K562 (cell line): ENCODE data around the gene C10orf71. TPM values are rescaled to one million over a fixed set of nuclear protein-coding genes. Genes with fewer than 3 reads are reported as not detected.

Experiments used
- ATF1 ChIP-seq, 2 experiments: fragments of 450-650 bp in 1 of 2; IDR thresholded peaks; 2 replicates each; pipeline ENCODE4 v1.6.1; 2016; ENCODE audit warnings: missing compliant biosample characterization in 1 of 2, missing genetic modification characterization in 1 of 2
- CAMTA2 ChIP-seq: fragments of 250-450 bp; sonication (Bioruptor Pico); conservative IDR thresholded peaks from 2 replicates; pipeline ENCODE4 v1.5.1; 2022
- CGGBP1 ChIP-seq: fragments of 250-450 bp; sonication (Bioruptor Pico); IDR thresholded peaks from 2 replicates; pipeline ENCODE4 v1.9.0; 2021; ENCODE audit warnings: mild to moderate bottlenecking
- CREB5 ChIP-seq: fragments of 250-450 bp; sonication (Bioruptor Pico); IDR thresholded peaks from 2 replicates; pipeline ENCODE4 v1.5.0; 2020; ENCODE audit warnings: mild to moderate bottlenecking
- DDX20 ChIP-seq: fragments of 450-650 bp; IDR thresholded peaks from 2 replicates; pipeline ENCODE4 v1.6.1; 2016; ENCODE audit warnings: missing genetic modification characterization, low read depth, mild to moderate bottlenecking, missing compliant biosample characterization, moderate library complexity
- DEAF1 ChIP-seq: fragments of 450-650 bp; formaldehyde crosslinking; IDR thresholded peaks from 2 replicates; pipeline ENCODE4 v1.4.0; 2020; ENCODE audit warnings: mild to moderate bottlenecking, moderate library complexity
- ID3 ChIP-seq, 2 experiments: fragments of 250-450 bp in 1 of 2; fragments of 450-650 bp in 1 of 2; sonication (Bioruptor Pico) in 1 of 2; IDR thresholded peaks; 2 replicates each; pipeline versions ENCODE4 v1.6.1 to v1.8.0; 2016 to 2021; ENCODE audit warnings: mild to moderate bottlenecking in 2 of 2, moderate library complexity in 2 of 2, missing compliant biosample characterization in 1 of 2, missing genetic modification characterization in 1 of 2
- MXI1 ChIP-seq: IDR thresholded peaks from 2 replicates; pipeline ENCODE4 v1.6.1; 2011; ENCODE audit warnings: low read depth, mild to moderate bottlenecking, improper control_type of control experiment, low read length
- NFE2L1 ChIP-seq: fragments of 450-650 bp; IDR thresholded peaks from 2 replicates; pipeline ENCODE4 v1.6.1; 2016; ENCODE audit warnings: missing genetic modification characterization, low read depth, mild to moderate bottlenecking, missing compliant biosample characterization, moderate library complexity, borderline replicate concordance
- NR0B1 ChIP-seq: fragments of 450-650 bp; IDR thresholded peaks from one replicate; pipeline ENCODE4 v1.6.1; 2018; ENCODE audit warnings: mild to moderate bottlenecking, moderate library complexity; ENCODE audit not compliant: partially characterized antibody
- PHB2 ChIP-seq: fragments of 450-650 bp; IDR thresholded peaks from 2 replicates; pipeline ENCODE4 v1.6.1; 2017; ENCODE audit warnings: low read depth
- RBM22 ChIP-seq: fragments of 200-400 bp; formaldehyde crosslinking; IDR thresholded peaks from 2 replicates; pipeline ENCODE4 v1.6.1; 2018; ENCODE audit warnings: low read length, low read depth; ENCODE audit not compliant: poor library complexity, severe bottlenecking
- SRSF7 ChIP-seq: fragments of 200-400 bp; formaldehyde crosslinking; optimal IDR thresholded peaks from 2 replicates; pipeline ENCODE3; 2017; ENCODE audit warnings: mild to moderate bottlenecking, low read depth, low read length
- TAF9B ChIP-seq: fragments of 450-650 bp; IDR thresholded peaks from 2 replicates; pipeline ENCODE4 v1.6.1; 2018; ENCODE audit warnings: mild to moderate bottlenecking; ENCODE audit not compliant: partially characterized antibody
- TAL1 ChIP-seq: fragments of 450-650 bp; IDR thresholded peaks from 2 replicates; pipeline ENCODE4 v1.6.1; 2016; ENCODE audit warnings: mild to moderate bottlenecking
- XRCC3 ChIP-seq: fragments of 450-650 bp; IDR thresholded peaks from 2 replicates; pipeline ENCODE4 v1.6.1; 2017; ENCODE audit warnings: mild to moderate bottlenecking, moderate library complexity
- ZC3H4 ChIP-seq: sonication (generic); formaldehyde crosslinking; IDR thresholded peaks from 2 replicates; pipeline ENCODE4 v1.9.0; 2021; ENCODE audit warnings: missing genetic modification reagents, borderline replicate concordance
- ZNF121 ChIP-seq: sonication (generic); formaldehyde crosslinking; conservative IDR thresholded peaks from 2 replicates; pipeline ENCODE4 v1.8.0; 2022; ENCODE audit warnings: missing genetic modification reagents
- ZNF197 ChIP-seq: fragments of 200-800 bp; sonication (Bioruptor generic); IDR thresholded peaks from 2 replicates; pipeline ENCODE4 v1.6.1; 2016; ENCODE audit warnings: low read depth, missing genetic modification characterization, missing compliant biosample characterization
- ZNF282 ChIP-seq: sonication (generic); formaldehyde crosslinking; IDR thresholded peaks from 2 replicates; pipeline ENCODE4 v1.8.1; 2023; ENCODE audit warnings: missing genetic modification reagents
- ZNF408 ChIP-seq: fragments of 250-450 bp; sonication (Bioruptor Pico); IDR thresholded peaks from 2 replicates; pipeline ENCODE4 v1.4.0; 2020; ENCODE audit warnings: low read depth, mild to moderate bottlenecking, moderate library complexity
- polyA plus RNA-seq, 8 experiments: library from polyadenylated mRNA; depleted of rRNA in 4 of 8; stranded (reverse) in 5 of 8; unstranded in 3 of 8; fragments of >200 nt; fragmentation: Nextera tagmentation in 2 of 8; fragmentation: Illumina TruSeq in 1 of 8; extraction: Ambion mirVana in 2 of 8; extraction: Trizol in 1 of 8; gene quantifications; 2 replicates each; pipeline versions ENCODE4 v1.2.1 to v1.2.3, GENCODE V29; 2011 to 2014; ENCODE audit warnings: inconsistent platforms in 1 of 8, missing spikeins in 1 of 8
- total RNA-seq, 7 experiments: library from RNA; depleted of rRNA in 6 of 7; stranded (reverse); fragments of >200 nt in 6 of 7; fragmentation: Illumina TruSeq in 2 of 7; extraction: Trizol in 2 of 7; gene quantifications; 2 replicates each; pipeline versions ENCODE4 v1.2.1 to v1.2.3, GENCODE V29; 2011 to 2021; ENCODE audit warnings: low replicate concordance in 1 of 7

C10orf71 gene
- total and polyA plus RNA-seq, 9 of the 15 experiments (the other 6 are each of a cell fraction or from before 2014, with no cell fraction given) = 0.06 to 4.5 (median 1.3) TPM

GRCh38 chr10:49257154-49257553, 41.8 kb upstream of the C10orf71 start (continued):
- TF ChIP-seq NR0B1 = no peak
- TF ChIP-seq CREB5 (CRISPR knock-in tag) = peak; percentile 64; the same call in 1 of the 2 replicates
- TF ChIP-seq SRSF7 = no peak
- no peak for TF ChIP-seq CAMTA2 (CRISPR knock-in tag)
- no peak for TF ChIP-seq ZNF121 (CRISPR knock-in tag)
- no peak for TF ChIP-seq XRCC3
- TF ChIP-seq TAF9B = no peak
- no peak for TF ChIP-seq CGGBP1 (CRISPR knock-in tag)
- no peak for TF ChIP-seq ATF1 (CRISPR knock-in tag; IDR thresholded peaks at IDR 0.05)
- TF ChIP-seq ATF1 (tag; IDR thresholded peaks at IDR 0.05) = no peak
- no peak for TF ChIP-seq ZNF282 (CRISPR knock-in tag)
- TF ChIP-seq ZNF408 (CRISPR knock-in tag) = no peak
- TF ChIP-seq TAL1 = no peak
- TF ChIP-seq ID3 (CRISPR knock-in tag; IDR thresholded peaks at IDR 0.05) = peak; percentile 73
- TF ChIP-seq ID3 (tag; IDR thresholded peaks at IDR 0.05) = peak; percentile 85
- TF ChIP-seq DEAF1 (CRISPR knock-in tag) = no peak
- no peak for TF ChIP-seq PHB2
- peak; percentile 76; the same call in 1 of the 2 replicates for TF ChIP-seq ZNF197
- no peak for TF ChIP-seq ZC3H4 (CRISPR knock-in tag)
- TF ChIP-seq RBM22 = no peak
- no peak for TF ChIP-seq MXI1
- peak; percentile 16; the same call in 1 of the 2 replicates for TF ChIP-seq NFE2L1
- TF ChIP-seq DDX20 (tag) = peak; percentile 91
